Measurements from ENCODE around the gene ABCC11. TPM values are rescaled to one million over a fixed set of nuclear protein-coding genes. Genes with fewer than 3 reads are reported as not detected.

The ABCC11 gene
- total RNA-seq, 1 donor from 2014 or later = not detected

DNA sequence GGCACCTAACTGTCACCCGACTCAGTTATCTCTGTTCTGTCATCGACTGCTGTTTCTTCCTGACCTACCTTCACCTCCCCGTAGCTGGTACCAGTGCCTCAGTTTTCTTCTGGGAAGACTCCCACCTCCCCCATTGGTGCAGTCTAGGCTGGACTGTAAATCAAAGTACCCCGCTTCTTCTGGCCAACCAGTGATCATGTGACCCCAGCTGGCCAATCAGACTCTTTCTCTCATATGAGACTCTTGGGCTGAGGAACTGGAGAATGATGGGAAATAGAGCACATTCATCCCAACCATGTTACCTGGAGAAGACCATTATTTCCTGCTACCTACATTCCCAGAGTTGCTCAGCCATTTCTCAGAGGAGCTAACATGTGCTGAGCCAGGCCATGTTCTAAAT lies 23.8 kb downstream of the ABCC11 start:
- Histone ChIP-seq H2AFZ (replicated peaks) (no peak overlapping the region), H3K36me3 (no peaks in the 10 kb centered on the region), H3K4me1 (no peaks in the 10 kb centered on the region), H3K9ac (no peak overlapping the region), H3K79me2 (ENCODE audit: low read depth) (no peaks in the 10 kb centered on the region), H3K9me3 (ENCODE audit: low read depth) (no peaks in the 10 kb centered on the region), H3F3A (ENCODE audit: low read depth) (no peaks in the 10 kb centered on the region), H3K4me3 (no peak overlapping the region), H3K4me2 (no peak overlapping the region), H3K27me3 (no peaks in the 10 kb centered on the region), H4K20me1 (ENCODE audit: low read depth) (no peaks in the 10 kb centered on the region), H3K27ac (no peak overlapping the region)
- Mint-ChIP-seq H3K36me3 (no peaks in the 10 kb centered on the region), H3K4me3 (no peak overlapping the region), H3K27ac (no peak overlapping the region), H3K9me3 (no peaks in the 10 kb centered on the region), H3K27me3 (ENCODE audit: insufficient read depth, low read depth) (peaks cover 3% of the 10 kb centered on the region), H3K4me1 (no peaks in the 10 kb centered on the region)
- TF ChIP-seq EZH2 (IDR thresholded peaks at IDR 0.05) = no peak
- TF ChIP-seq, protein P1, sequence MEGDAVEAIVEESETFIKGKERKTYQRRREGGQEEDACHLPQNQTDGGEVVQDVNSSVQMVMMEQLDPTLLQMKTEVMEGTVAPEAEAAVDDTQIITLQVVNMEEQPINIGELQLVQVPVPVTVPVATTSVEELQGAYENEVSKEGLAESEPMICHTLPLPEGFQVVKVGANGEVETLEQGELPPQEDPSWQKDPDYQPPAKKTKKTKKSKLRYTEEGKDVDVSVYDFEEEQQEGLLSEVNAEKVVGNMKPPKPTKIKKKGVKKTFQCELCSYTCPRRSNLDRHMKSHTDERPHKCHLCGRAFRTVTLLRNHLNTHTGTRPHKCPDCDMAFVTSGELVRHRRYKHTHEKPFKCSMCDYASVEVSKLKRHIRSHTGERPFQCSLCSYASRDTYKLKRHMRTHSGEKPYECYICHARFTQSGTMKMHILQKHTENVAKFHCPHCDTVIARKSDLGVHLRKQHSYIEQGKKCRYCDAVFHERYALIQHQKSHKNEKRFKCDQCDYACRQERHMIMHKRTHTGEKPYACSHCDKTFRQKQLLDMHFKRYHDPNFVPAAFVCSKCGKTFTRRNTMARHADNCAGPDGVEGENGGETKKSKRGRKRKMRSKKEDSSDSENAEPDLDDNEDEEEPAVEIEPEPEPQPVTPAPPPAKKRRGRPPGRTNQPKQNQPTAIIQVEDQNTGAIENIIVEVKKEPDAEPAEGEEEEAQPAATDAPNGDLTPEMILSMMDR (IDR thresholded peaks at IDR 0.05) = no peak
- no peak for TF ChIP-seq EZH2phosphoT487 (IDR thresholded peaks at IDR 0.05)
- DNase-seq (ENCODE audit: low spot score) = no peak

DNA sequence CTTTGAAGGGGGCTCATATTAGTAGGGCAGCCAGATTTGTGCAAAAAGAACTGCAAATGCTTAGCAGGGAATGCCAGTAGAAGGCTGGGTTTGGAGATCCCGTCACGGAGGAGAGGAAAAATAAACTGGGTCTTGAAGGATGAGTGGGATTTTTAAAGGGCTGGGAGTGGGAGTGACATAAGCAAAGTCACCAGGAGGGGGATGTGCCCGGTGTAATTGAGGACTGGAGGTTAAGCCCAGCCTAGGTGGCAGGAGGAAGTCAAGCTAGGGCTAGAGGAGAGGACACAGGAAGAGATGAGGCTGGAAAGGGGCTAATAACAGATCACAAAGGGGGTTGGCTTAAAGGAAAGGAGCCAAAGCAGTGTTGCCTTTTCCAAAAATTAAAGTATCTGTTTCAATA lies 26.4 kb downstream of the ABCC11 start:
- H3K9me3 Mint-ChIP-seq = no peaks in the 10 kb centered on the region
- no peaks in the 10 kb centered on the region for H3K4me1 Mint-ChIP-seq
- no peak overlapping the region for H3K27ac Mint-ChIP-seq
- peaks cover 3% of the 10 kb centered on the region for H3K27me3 Mint-ChIP-seq (ENCODE audit: insufficient read depth, low read depth)
- no peaks in the 10 kb centered on the region for H4K20me1 ChIP-seq (ENCODE audit: low read depth)
- no peak overlapping the region for H3K4me3 ChIP-seq
- H3K36me3 ChIP-seq = no peaks in the 10 kb centered on the region
- H3K36me3 Mint-ChIP-seq = no peaks in the 10 kb centered on the region
- H2AFZ ChIP-seq (replicated peaks) = no peak overlapping the region
- DNase-seq (ENCODE audit: low spot score) = no peak
- no peak overlapping the region for H3K4me2 ChIP-seq
- no peaks in the 10 kb centered on the region for H3K4me1 ChIP-seq
- no peaks in the 10 kb centered on the region for H3F3A ChIP-seq (ENCODE audit: low read depth)
- no peak overlapping the region for H3K27ac ChIP-seq
- H3K27me3 ChIP-seq = no peaks in the 10 kb centered on the region
- no peak for TF ChIP-seq EZH2 (IDR thresholded peaks at IDR 0.05)
- TF ChIP-seq, protein P1 (IDR thresholded peaks at IDR 0.05) = no peak
- TF ChIP-seq EZH2phosphoT487 (IDR thresholded peaks at IDR 0.05) = no peak
- no peaks in the 10 kb centered on the region for H3K9me3 ChIP-seq (ENCODE audit: low read depth)
- no peaks in the 10 kb centered on the region for H3K79me2 ChIP-seq (ENCODE audit: low read depth)
- no peak overlapping the region for H3K4me3 Mint-ChIP-seq
- no peak overlapping the region for H3K9ac ChIP-seq

DNA sequence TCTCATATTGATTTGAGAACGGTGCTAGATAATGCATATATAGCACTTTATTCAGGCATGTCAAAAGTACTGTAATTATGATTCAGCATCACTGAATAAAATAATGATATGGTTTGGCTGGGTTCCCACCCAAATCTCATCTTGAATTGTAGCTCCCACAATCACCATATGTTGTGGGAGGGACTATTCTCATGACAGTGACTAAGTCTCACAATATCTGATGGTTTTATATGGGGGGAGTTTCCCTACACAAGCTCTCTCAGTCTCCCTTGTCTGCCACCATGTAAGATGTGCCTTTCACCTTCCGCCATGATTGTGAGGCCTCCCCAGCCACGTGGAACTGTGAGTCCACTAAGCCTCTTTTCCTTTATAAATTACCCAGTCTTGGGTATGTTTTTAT lies 28.9 kb downstream of the ABCC11 start:
- Mint-ChIP-seq H3K36me3 (no peaks in the 10 kb centered on the region), H3K27me3 (ENCODE audit: insufficient read depth, low read depth) (peaks cover 7% of the 10 kb centered on the region), H3K4me3 (no peak overlapping the region), H3K9me3 (no peaks in the 10 kb centered on the region), H3K4me1 (no peaks in the 10 kb centered on the region), H3K27ac (no peak overlapping the region)
- H3K79me2 ChIP-seq (ENCODE audit: low read depth) = no peaks in the 10 kb centered on the region
- no peak overlapping the region for H3K9ac ChIP-seq
- H3K4me2 ChIP-seq = no peak overlapping the region
- H3K36me3 ChIP-seq = no peaks in the 10 kb centered on the region
- no peaks in the 10 kb centered on the region for H3K9me3 ChIP-seq (ENCODE audit: low read depth)
- no peaks in the 10 kb centered on the region for H3K4me1 ChIP-seq
- DNase-seq (ENCODE audit: low spot score) = no peak
- H3K4me3 ChIP-seq = no peak overlapping the region
- TF ChIP-seq EZH2phosphoT487 (IDR thresholded peaks at IDR 0.05) (no peak), EZH2 (IDR thresholded peaks at IDR 0.05) (no peak)
- TF ChIP-seq, protein P1 (IDR thresholded peaks at IDR 0.05) = no peak
- no peak overlapping the region for H3K27ac ChIP-seq
- no peaks in the 10 kb centered on the region for H3K27me3 ChIP-seq
- no peaks in the 10 kb centered on the region for H4K20me1 ChIP-seq (ENCODE audit: low read depth)
- H2AFZ ChIP-seq (replicated peaks) = no peak overlapping the region
- no peaks in the 10 kb centered on the region for H3F3A ChIP-seq (ENCODE audit: low read depth)

All from neural progenitor cell (in vitro differentiated cells).